Measurements from ENCODE around the gene MMP15. TPM values are rescaled to one million over a fixed set of nuclear protein-coding genes. Genes with fewer than 3 reads are reported as not detected.

The MMP15 gene
- total RNA-seq, 1 experiment from 2014 or later: 55.5 TPM

- ChIA-PET POLR2A (interaction anchor here (0.5 to 1.2 kb wide), 2 partner anchors 47 to 140 kb away, joined by 3 read pairs; partner anchors contain the start of gene CFAP20), CTCF (interaction anchor here (1.0 to 3.4 kb wide), 2 partner anchors 15 to 17 kb away, joined by 5 to 15 read pairs; no protein-coding TSS in a partner anchor)
- H3K27ac Mint-ChIP-seq: no peak overlapping the region
- TF ChIP-seq, protein P1, sequence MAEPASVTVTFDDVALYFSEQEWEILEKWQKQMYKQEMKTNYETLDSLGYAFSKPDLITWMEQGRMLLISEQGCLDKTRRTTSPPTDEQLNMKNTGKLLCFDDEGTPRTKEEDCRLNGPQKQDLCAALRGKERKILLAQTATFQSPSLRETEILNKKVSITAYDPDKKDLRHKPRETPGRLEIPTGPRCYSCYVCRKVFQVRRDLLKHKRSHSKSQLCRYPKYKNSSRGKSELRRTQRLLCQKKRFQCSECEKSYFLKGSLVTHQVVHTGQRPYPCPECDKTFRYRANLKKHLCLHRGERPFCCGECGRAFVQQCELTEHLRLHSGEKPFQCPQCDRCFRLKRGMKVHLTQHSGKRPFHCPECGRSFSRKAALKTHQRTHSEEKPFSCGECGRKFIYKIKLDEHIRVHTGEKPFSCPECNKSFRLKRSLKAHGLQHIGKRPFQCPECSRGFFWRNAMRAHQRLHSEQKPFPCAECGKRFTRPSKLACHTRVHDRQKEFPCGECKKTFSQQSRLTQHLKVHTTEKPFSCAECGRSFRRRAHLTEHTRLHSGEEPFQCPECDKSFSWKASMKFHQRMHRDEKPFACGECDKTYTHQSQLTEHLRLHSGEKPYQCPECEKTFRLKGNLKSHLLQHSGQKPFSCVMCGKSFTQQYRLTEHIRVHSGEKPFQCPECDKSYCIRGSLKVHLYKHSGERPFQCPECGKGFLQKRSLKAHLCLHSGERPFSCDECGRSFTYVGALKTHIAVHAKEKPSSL (CRISPR knock-in tag; conservative IDR thresholded peaks at IDR 0.05): no peak
- TF ChIP-seq ZNF263 (CRISPR knock-in tag; IDR thresholded peaks at IDR 0.05; ENCODE audit: low read depth): no peak
- TF ChIP-seq, protein P2, sequence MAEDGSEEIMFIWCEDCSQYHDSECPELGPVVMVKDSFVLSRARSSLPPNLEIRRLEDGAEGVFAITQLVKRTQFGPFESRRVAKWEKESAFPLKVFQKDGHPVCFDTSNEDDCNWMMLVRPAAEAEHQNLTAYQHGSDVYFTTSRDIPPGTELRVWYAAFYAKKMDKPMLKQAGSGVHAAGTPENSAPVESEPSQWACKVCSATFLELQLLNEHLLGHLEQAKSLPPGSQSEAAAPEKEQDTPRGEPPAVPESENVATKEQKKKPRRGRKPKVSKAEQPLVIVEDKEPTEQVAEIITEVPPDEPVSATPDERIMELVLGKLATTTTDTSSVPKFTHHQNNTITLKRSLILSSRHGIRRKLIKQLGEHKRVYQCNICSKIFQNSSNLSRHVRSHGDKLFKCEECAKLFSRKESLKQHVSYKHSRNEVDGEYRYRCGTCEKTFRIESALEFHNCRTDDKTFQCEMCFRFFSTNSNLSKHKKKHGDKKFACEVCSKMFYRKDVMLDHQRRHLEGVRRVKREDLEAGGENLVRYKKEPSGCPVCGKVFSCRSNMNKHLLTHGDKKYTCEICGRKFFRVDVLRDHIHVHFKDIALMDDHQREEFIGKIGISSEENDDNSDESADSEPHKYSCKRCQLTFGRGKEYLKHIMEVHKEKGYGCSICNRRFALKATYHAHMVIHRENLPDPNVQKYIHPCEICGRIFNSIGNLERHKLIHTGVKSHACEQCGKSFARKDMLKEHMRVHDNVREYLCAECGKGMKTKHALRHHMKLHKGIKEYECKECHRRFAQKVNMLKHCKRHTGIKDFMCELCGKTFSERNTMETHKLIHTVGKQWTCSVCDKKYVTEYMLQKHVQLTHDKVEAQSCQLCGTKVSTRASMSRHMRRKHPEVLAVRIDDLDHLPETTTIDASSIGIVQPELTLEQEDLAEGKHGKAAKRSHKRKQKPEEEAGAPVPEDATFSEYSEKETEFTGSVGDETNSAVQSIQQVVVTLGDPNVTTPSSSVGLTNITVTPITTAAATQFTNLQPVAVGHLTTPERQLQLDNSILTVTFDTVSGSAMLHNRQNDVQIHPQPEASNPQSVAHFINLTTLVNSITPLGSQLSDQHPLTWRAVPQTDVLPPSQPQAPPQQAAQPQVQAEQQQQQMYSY (CRISPR knock-in tag; IDR thresholded peaks at IDR 0.05): no peak
- no peak for TF ChIP-seq ZNF121 (CRISPR knock-in tag; IDR thresholded peaks at IDR 0.05)
- TF ChIP-seq KAT7 (CRISPR knock-in tag; IDR thresholded peaks at IDR 0.05; ENCODE audit: borderline replicate concordance): no peak
- TF ChIP-seq ATF2 (CRISPR knock-in tag; IDR thresholded peaks at IDR 0.05; ENCODE audit: borderline replicate concordance, low read depth): no peak
- DNase-seq (ENCODE audit: low spot score): no peak
- H3K4me3 Mint-ChIP-seq: no peak overlapping the region
- peaks cover 9% of the 10 kb centered on the region for H3K27me3 Mint-ChIP-seq (ENCODE audit: low read depth)
- no peaks in the 10 kb centered on the region for H3K36me3 Mint-ChIP-seq
- peaks cover 19% of the 10 kb centered on the region for H3K4me1 Mint-ChIP-seq
- no peak for ATAC-seq
- peaks cover 4% of the 10 kb centered on the region; the same call in 1 of the 2 replicates for H3K9me3 Mint-ChIP-seq
These were observed 56.8 kb downstream of the MMP15 start for GRCh38 chr16:58082381-58082780.

- ATAC-seq (peak; percentile 54), DNase-seq (ENCODE audit: low spot score) (no peak)
- TF ChIP-seq ZBTB21 (CRISPR knock-in tag; IDR thresholded peaks at IDR 0.05; ENCODE audit: borderline replicate concordance) (no peak), ARID4B (CRISPR knock-in tag; IDR thresholded peaks at IDR 0.05; ENCODE audit: borderline replicate concordance) (no peak), ZNF423 (CRISPR knock-in tag; IDR thresholded peaks at IDR 0.05) (0 out of 2 replicates have a peak, but pooled peaks have one; percentile 29), ZNF121 (CRISPR knock-in tag; IDR thresholded peaks at IDR 0.05) (no peak), ZNF396 (CRISPR knock-in tag; IDR thresholded peaks at IDR 0.05; ENCODE audit: borderline replicate concordance) (no peak)
- TF ChIP-seq, protein P3, sequence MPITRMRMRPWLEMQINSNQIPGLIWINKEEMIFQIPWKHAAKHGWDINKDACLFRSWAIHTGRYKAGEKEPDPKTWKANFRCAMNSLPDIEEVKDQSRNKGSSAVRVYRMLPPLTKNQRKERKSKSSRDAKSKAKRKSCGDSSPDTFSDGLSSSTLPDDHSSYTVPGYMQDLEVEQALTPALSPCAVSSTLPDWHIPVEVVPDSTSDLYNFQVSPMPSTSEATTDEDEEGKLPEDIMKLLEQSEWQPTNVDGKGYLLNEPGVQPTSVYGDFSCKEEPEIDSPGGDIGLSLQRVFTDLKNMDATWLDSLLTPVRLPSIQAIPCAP (CRISPR knock-in tag; IDR thresholded peaks at IDR 0.05): no peak
- ChIA-PET POLR2A (no interaction called here), CTCF (interaction anchor here (1.1 to 3.4 kb wide), 4 partner anchors 12 to 37 kb away, joined by 3 to 15 read pairs (median 8); no protein-coding TSS in a partner anchor)
- Mint-ChIP-seq H3K9me3 (no peaks in the 10 kb centered on the region), H3K27me3 (ENCODE audit: low read depth) (peaks cover 6% of the 10 kb centered on the region), H3K4me1 (peaks cover 19% of the 10 kb centered on the region), H3K27ac (no peak overlapping the region; the same call in 1 of the 2 replicates), H3K36me3 (no peaks in the 10 kb centered on the region), H3K4me3 (no peak overlapping the region)
These were observed 59.1 kb downstream of the MMP15 start for GRCh38 chr16:58084635-58085034.
